Measurements from ENCODE around the gene TAF4. TPM values are rescaled to one million over a fixed set of nuclear protein-coding genes. Genes with fewer than 3 reads are reported as not detected.
A peak's percentile ranks its signal among the peaks of the same experiment; 100 is the strongest.

The TAF4 gene
- total RNA-seq, 1 experiment from 2014 or later: 3.6 TPM

GRCh38 chr20:61966492-61967244 is 99.0 kb downstream of the TAF4 start:
- in situ Hi-C loops (cut with HindIII; ENCODE audit: low pct_unique_long_range_greater_than_20kb, low sequenced_read_pairs): no loop called here
- no peak for DNase-seq (ENCODE audit: low read depth, low spot score)

GRCh38 chr20:61965606-61966491 is 99.8 kb downstream of the TAF4 start:
- in situ Hi-C loops (cut with HindIII; ENCODE audit: low pct_unique_long_range_greater_than_20kb, low sequenced_read_pairs): no loop called here
- DNase-seq (ENCODE audit: low read depth, low spot score): no peak

GRCh38 chr20:61964675-61965605 is 100.7 kb downstream of the TAF4 start:
- in situ Hi-C loops (cut with HindIII; ENCODE audit: low pct_unique_long_range_greater_than_20kb, low sequenced_read_pairs): no loop called here
- DNase-seq (ENCODE audit: low read depth, low spot score): no peak

- DNase-seq (ENCODE audit: low read depth, low spot score): no peak
- in situ Hi-C loops (cut with HindIII; ENCODE audit: low pct_unique_long_range_greater_than_20kb, low sequenced_read_pairs): no loop called here
Measured at GRCh38 chr20:61963885-61964674, 101.6 kb downstream of the TAF4 start.

GRCh38 chr20:61963149-61963548 is 102.5 kb downstream of the TAF4 start:
- DNase-seq (ENCODE audit: low read depth, low spot score): no peak
- in situ Hi-C loops (cut with HindIII; ENCODE audit: low pct_unique_long_range_greater_than_20kb, low sequenced_read_pairs): no loop called here

GRCh38 chr20:61960836-61961235 is 104.8 kb downstream of the TAF4 start:
- no peak for DNase-seq (ENCODE audit: low read depth, low spot score)
- in situ Hi-C loops (cut with HindIII; ENCODE audit: low pct_unique_long_range_greater_than_20kb, low sequenced_read_pairs): no loop called here

- DNase-seq (ENCODE audit: low read depth, low spot score): peak; percentile 10
- in situ Hi-C loops (cut with HindIII; ENCODE audit: low pct_unique_long_range_greater_than_20kb, low sequenced_read_pairs): no loop called here
Measured at GRCh38 chr20:61958773-61959700, 106.6 kb downstream of the TAF4 start.

- no peak for DNase-seq (ENCODE audit: low read depth, low spot score)
- in situ Hi-C loops (cut with HindIII; ENCODE audit: low pct_unique_long_range_greater_than_20kb, low sequenced_read_pairs): no loop called here
Measured at GRCh38 chr20:61957961-61958715, 107.5 kb downstream of the TAF4 start.

GRCh38 chr20:61956396-61957342 is 109.0 kb downstream of the TAF4 start:
- in situ Hi-C loops (cut with HindIII; ENCODE audit: low pct_unique_long_range_greater_than_20kb, low sequenced_read_pairs): no loop called here
- no peak for DNase-seq (ENCODE audit: low read depth, low spot score)

GRCh38 chr20:61955668-61956395 is 109.8 kb downstream of the TAF4 start:
- in situ Hi-C loops (cut with HindIII; ENCODE audit: low pct_unique_long_range_greater_than_20kb, low sequenced_read_pairs): no loop called here
- DNase-seq (ENCODE audit: low read depth, low spot score): no peak

GRCh38 chr20:61954276-61955021 is 111.2 kb downstream of the TAF4 start:
- in situ Hi-C loops (cut with HindIII; ENCODE audit: low pct_unique_long_range_greater_than_20kb, low sequenced_read_pairs): no loop called here
- peak; percentile 37 for DNase-seq (ENCODE audit: low read depth, low spot score)

GRCh38 chr20:61953037-61954021 is 112.4 kb downstream of the TAF4 start:
- in situ Hi-C loops (cut with HindIII; ENCODE audit: low pct_unique_long_range_greater_than_20kb, low sequenced_read_pairs): no loop called here
- DNase-seq (ENCODE audit: low read depth, low spot score): no peak
